ENCODE results near the gene PDE10A.

The PDE10A gene

DNA sequence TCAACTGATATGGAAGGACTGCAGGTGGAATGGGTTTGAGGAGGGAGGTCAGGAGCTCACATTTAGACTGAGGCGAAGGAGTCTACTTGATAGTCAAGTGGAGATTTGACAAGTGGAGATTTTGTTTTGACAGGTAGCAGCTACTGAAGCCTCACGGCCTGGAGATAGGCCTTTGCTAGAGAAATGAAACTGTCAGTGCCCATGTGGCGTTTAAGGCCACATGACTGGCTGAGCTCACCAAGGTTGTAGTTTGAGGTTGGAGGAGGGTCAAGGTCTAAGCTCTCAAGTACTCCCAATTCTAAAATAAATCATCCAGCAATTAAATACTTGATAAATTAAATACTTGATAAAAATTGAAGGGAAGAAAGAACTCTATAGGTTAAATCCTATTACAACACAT lies 273.5 kb downstream of the PDE10A start:
- no peak for DNase-seq (ENCODE audit: low read depth)

DNA sequence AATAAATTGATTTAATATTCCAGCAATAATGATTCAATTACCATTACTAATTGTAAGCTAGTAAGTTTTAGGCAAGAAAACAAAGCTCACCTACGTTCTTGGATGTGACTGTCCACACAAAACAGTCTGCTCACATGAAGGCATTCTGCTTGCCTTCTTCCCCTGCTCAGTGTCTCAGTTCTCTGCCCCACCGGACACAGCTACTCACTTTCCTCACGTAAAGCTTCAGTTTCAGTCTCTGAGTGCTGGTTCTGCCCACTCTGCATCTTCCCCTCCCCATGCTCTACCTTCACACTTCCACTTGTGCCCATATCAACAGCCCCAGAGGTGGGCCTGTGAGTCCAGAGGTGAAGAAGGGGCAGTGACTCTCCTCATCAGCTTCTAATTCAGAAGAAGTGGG lies 279.7 kb downstream of the PDE10A start:
- DNase-seq (ENCODE audit: low read depth): no peak

GRCh38 chr6:165376100-165376499 lies 286.9 kb downstream of the PDE10A start:
- DNase-seq (ENCODE audit: low read depth): no peak

DNA sequence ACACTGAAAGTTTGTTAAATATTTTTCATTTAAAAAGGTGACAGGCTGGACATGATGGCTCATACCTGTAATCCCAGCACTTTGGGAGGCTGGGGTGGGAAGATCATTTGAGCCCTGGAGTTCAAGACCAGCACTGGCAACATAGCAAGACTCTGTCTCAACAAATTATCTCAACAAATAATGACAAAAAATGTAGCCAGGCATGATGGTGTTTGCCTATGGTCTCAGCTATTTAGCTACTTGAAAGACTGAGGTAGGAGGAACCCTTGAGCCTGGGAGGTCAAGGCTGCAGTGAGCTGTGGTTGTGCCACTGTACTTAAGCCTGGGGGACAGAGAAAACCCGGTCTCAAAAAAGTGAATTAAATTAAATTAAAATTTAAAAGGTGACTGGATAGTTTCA lies 297.7 kb downstream of the PDE10A start:
- no peak for DNase-seq (ENCODE audit: low read depth)

- no peak for DNase-seq (ENCODE audit: low read depth)
Observed at GRCh38 chr6:165345700-165346099, 317.3 kb downstream of the PDE10A start.

DNA sequence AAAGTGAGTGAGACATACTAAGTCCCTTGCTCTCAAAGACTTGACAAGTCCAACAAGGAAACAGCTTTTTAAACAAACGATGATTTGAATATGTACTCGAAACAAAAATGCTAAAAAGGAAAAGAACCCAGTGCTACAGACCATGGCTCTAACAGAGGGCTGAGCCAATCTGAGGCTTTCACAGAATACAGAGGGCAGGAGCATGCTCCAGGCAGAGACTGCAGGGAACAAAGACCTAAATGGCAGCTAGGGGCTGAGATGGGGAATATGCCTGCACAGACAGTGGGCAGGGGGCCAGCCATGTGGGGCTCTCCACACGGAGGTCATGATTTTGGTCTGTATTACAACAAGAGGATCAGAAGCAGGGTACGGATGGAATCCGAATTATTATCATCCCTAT lies 322.5 kb downstream of the PDE10A start:
- no peak for DNase-seq (ENCODE audit: low read depth)

DNA sequence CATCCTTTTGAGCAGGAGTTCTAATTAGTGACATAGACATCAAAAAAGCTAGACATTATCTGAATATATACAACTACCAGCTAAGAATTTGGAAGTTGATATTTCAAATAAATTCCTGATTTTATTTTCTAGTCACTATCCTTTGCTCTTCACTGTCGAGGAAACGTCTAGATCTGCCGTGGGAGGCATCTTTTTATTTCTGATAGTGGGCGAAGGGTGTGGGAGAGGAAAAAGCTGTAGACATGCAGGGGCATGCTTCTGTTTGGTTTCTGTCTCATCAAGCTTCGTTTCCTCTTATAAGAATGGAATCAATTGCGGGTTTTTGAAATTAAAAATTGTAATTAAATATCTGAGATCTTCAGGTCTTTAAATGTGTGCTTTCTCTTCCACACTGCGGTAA lies 337.4 kb downstream of the PDE10A start:
- DNase-seq (ENCODE audit: low read depth): no peak

GRCh38 chr6:165321555-165322145 lies 341.4 kb downstream of the PDE10A start:
- DNase-seq (ENCODE audit: low read depth): no peak

GRCh38 chr6:165321150-165321549 lies 341.9 kb downstream of the PDE10A start:
- DNase-seq (ENCODE audit: low read depth): no peak

- no peak for DNase-seq (ENCODE audit: low read depth)
Observed at GRCh38 chr6:165317723-165318122, 345.3 kb downstream of the PDE10A start.

DNA sequence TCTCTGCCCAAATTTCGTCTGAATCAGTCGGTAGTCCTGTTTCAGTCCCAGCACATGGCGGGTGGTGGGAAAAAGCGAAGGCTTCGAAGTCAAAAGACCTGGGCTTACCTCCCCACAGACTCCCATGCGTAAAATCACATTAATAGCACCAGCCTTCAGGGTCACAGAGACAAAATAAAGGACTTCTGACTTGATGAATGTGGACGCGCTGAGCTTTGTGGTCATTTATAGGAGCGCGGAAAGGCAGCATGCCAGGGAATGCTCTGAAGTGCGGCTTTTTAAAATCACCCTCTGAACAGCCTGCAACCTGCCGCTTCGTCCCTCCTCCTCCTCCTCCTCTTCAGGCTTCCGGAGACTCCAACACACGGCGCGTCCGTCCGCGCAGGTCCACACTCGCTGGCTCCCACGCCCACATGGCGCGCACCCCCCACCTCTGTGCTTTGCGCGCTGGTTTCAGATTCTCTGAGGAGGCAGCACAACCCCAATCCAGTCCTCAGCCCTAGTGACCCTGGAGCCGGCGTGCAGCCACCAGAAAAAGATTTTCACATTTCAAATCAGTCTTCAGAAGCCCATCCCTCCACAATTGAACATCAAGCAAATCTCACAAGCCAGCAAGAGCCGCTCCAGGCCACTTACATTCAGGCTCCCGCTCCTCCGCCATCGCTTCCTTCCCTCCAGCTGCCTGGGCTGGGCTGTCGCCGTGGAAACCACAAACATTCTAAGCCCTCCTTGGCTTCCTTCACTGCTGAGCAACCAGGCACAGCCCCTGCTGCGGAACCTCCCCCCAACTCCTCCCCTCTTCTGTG lies 353.9 kb downstream of the PDE10A start, which contains the start of gene C6orf118:
Gene C6orf118, minus strand, starts transcription at position 680 of the 806 bp plus-strand sequence. Its CDS starts 19 bp downstream, at position 661.
- DNase-seq (ENCODE audit: low read depth): no peak

GRCh38 chr6:165306955-165307354 lies 356.1 kb downstream of the PDE10A start:
- DNase-seq (ENCODE audit: low read depth): no peak

- no peak for DNase-seq (ENCODE audit: low read depth)
Observed at GRCh38 chr6:165301372-165302246, 361.4 kb downstream of the PDE10A start.

DNA sequence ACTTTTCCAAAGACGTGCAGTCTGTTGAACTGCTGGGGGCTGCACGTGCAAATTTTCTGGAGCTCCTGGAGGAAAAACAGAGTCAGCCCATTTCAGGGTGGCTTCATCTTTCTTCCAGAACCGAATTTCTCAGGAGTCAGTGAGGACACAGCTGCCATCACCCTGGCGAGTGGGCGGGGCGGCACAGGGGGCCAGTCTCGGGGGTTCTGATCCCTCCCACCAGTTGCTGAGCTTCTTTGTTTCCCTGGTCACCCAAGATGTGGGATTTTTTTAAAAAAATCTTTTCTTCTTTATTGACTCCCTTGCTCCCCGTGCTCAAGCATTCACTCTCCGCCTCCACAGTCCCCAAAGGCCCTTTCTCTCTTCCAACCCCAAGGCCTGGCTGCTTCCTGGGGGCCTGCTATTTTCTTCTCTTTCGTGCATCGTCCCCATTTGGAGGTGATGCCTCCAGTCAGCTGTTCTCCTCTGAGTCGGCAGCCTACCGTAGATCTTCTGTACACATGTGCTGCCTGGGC lies 362.6 kb downstream of the PDE10A start:
- DNase-seq (ENCODE audit: low read depth): no peak

DNA sequence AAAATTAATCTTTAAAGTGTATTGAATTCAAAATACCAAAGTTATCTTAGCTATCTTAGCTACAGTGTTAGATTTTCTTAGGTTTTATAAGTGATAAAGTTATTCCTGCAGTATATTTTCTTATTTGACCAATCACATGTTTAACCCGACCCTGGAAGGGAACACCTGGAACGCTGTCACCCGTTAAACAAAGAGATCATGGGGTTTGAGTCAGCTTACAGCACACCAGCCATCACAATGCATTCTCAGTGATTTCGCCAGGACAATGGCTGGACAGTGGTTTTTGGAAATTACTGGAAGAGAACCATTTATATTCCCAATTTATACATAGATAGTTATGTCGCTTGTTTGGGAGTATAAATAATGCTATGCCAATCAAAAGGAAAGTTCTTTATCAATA lies 364.2 kb downstream of the PDE10A start:
- no peak for DNase-seq (ENCODE audit: low read depth)

- no peak for DNase-seq (ENCODE audit: low read depth)
Observed at GRCh38 chr6:165298402-165298801, 364.6 kb downstream of the PDE10A start.

DNA sequence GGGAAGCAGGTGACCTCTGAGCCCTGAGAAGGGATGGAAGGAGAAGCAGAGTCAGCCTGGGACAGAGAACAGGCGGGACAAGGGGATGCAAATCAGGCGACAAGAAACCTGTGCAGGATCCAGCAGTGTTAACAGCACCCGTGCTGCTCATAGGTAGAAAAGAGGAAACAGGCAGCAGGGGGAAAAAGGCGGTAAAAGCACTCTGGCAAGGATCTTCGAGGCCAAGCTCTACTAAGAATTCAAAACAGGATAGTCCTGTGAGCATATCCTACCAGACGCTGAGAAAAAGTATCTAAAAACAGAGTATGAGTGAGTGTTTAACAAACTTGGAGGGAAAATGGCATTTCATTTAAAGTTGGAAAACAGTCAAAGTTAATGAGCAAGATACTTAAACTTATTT lies 370.4 kb downstream of the PDE10A start:
- no peak for DNase-seq (ENCODE audit: low read depth)

Data from stimulated activated CD8-positive, alpha-beta memory T cell treated with anti-CD3 and anti-CD28 coated beads, Interleukin-15, amount 100 ng/mL, for 24 hours (primary cell).